Colonic mucosa (tissue), 4 donors: Measurements from ENCODE around the gene STK32B. TPM values are rescaled to one million over a fixed set of nuclear protein-coding genes. Genes with fewer than 3 reads are reported as not detected.

Experiments
- DNase-seq: peaks from one replicate; pipeline ENCODE4 v3.0.0-alpha.2; 2020
- H3K27ac ChIP-seq: fragments of 200-600 bp; one replicate; pipeline ENCODE4 v1.8.0; 2021
- H3K27me3 ChIP-seq: fragments of 200-600 bp; one replicate; pipeline ENCODE4 v1.8.0; 2021
- H3K36me3 ChIP-seq: fragments of 200-600 bp; one replicate; pipeline ENCODE4 v1.8.0; 2021
- H3K4me1 ChIP-seq: fragments of 200-600 bp; one replicate; pipeline ENCODE4 v1.8.0; 2021; ENCODE audit warnings: mild to moderate bottlenecking
- H3K4me3 ChIP-seq: fragments of 200-600 bp; one replicate; pipeline ENCODE4 v1.8.0; 2021
- H3K9ac ChIP-seq, 2 donors: one replicate each; pipeline ENCODE4 v1.7.0; 2013; ENCODE audit warnings: control low read depth in 2 of 2, low read depth in 2 of 2, low read length in 2 of 2
- H3K9me3 ChIP-seq: fragments of 200-600 bp; one replicate; pipeline ENCODE4 v1.8.0; 2021
- intact Hi-C: fragments of 100-400 bp; cut with DNase I; formaldehyde crosslinking; loops from one replicate; pipeline ENCODE4 v1.14.1; 2022
- total RNA-seq, 2 donors: library from RNA; stranded (reverse); fragmentation: NEBNext Ultra II Directional in 1 of 2; extraction: Animal tissue kit (Norgen Biotek cat#: 25700) in 1 of 2; gene quantifications; one replicate each; pipeline ENCODE4 v1.2.1, GENCODE V29; 2021
- TF ChIP-seq, protein P1 (sequence below): fragments of 200-600 bp; IDR thresholded peaks from one replicate; pipeline ENCODE4 v1.8.0; 2022; ENCODE audit warnings: antibody characterized with exemption, mild to moderate bottlenecking
- donor health status: healthy.
- donor health status: DM: no; HTN: no; CAD: no.
- donor health status: DM: no; HTN: no; CAD: no.

The STK32B gene
- total RNA-seq, 2 donors from 2014 or later = 0.64 to 0.82 TPM

- H3K4me3 ChIP-seq = no peak overlapping the region
- H3K27ac ChIP-seq = no peak overlapping the region
- H3K9ac ChIP-seq = no peak overlapping the region
- intact Hi-C loops = no loop called here
- H3K9me3 ChIP-seq = no peaks in the 10 kb centered on the region
- no peaks in the 10 kb centered on the region for H3K27me3 ChIP-seq
- DNase-seq = no peak
- TF ChIP-seq, protein P1, sequence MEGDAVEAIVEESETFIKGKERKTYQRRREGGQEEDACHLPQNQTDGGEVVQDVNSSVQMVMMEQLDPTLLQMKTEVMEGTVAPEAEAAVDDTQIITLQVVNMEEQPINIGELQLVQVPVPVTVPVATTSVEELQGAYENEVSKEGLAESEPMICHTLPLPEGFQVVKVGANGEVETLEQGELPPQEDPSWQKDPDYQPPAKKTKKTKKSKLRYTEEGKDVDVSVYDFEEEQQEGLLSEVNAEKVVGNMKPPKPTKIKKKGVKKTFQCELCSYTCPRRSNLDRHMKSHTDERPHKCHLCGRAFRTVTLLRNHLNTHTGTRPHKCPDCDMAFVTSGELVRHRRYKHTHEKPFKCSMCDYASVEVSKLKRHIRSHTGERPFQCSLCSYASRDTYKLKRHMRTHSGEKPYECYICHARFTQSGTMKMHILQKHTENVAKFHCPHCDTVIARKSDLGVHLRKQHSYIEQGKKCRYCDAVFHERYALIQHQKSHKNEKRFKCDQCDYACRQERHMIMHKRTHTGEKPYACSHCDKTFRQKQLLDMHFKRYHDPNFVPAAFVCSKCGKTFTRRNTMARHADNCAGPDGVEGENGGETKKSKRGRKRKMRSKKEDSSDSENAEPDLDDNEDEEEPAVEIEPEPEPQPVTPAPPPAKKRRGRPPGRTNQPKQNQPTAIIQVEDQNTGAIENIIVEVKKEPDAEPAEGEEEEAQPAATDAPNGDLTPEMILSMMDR = no peak
- H3K36me3 ChIP-seq = no peaks in the 10 kb centered on the region
- no peaks in the 10 kb centered on the region for H3K4me1 ChIP-seq
Measured at GRCh38 chr4:5368426-5368825, 317.1 kb downstream of the STK32B start.

GRCh38 chr4:5370286-5370685, 319.0 kb downstream of the STK32B start:
- no peaks in the 10 kb centered on the region for H3K27me3 ChIP-seq
- no peak for DNase-seq
- TF ChIP-seq, protein P1 = no peak
- no peak overlapping the region for H3K4me3 ChIP-seq
- H3K9me3 ChIP-seq = no peaks in the 10 kb centered on the region
- no peaks in the 10 kb centered on the region for H3K36me3 ChIP-seq
- H3K27ac ChIP-seq = no peak overlapping the region
- no peak overlapping the region for H3K9ac ChIP-seq
- H3K4me1 ChIP-seq = no peaks in the 10 kb centered on the region
- intact Hi-C loops = no loop called here

DNA sequence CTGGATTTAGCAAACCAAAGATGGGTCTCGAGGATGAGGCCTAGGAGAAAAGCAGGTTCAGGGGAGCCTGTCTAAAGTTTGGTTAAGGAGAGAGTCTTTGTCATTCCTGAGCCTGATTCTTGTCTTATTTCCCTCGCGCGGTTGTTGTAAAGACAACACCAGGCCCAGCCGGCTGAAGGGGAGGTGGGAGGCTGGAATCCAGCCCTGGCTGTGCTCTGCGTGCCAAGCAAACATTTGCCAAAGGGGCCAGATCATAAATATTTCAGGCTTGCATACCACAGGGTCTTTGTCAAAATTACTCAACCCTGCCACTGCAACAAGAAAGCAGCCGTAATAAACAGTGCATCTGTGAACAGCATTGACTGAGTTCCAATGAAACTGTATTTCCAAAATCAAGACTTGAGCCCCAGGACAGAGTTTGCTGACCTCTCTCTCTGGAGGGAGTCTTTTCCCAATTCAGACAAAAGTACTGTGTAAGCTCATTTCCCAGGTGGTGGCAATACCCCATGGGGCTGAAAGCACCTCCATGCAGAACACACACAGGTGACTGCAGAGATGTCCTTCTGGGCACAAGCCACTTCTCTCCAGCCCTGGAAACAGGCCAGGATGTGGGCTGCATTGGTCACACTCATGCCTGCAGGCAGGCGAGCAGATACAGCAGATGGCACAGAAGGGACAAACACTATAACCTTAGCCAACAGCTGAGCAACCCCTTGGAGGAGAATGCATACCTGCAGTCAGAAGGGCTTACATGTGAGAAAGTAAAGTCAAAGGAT, 320.3 kb downstream of the STK32B start:
- Histone ChIP-seq H3K9me3 (no peaks in the 10 kb centered on the region), H3K9ac (no peak overlapping the region), H3K36me3 (no peaks in the 10 kb centered on the region), H3K27ac (no peak overlapping the region), H3K4me1 (no peaks in the 10 kb centered on the region), H3K4me3 (no peak overlapping the region), H3K27me3 (no peaks in the 10 kb centered on the region)
- no peak for DNase-seq
- TF ChIP-seq, protein P1 = no peak
- intact Hi-C loops = no loop called here

DNA sequence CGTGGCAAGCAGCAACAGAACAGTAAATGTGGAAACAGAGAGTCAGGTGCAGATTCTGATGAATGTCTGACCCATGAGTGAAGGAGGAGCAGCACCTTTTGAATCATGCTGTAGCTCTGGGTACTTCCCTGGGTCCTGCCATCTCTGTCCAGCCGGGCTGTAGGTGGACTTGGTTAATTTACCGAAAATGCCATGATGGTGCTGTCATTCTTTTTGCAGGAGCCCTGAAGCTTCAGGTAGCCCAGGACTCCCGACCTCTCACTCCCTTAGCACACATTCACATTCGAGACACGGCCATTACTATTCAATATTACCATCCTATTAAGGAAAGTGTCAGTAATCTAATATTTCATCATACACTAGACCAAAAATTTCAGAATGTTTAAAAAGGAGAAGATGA, 320.9 kb downstream of the STK32B start:
- no peaks in the 10 kb centered on the region for H3K27me3 ChIP-seq
- no peaks in the 10 kb centered on the region for H3K36me3 ChIP-seq
- H3K4me1 ChIP-seq = no peaks in the 10 kb centered on the region
- TF ChIP-seq, protein P1 = no peak
- DNase-seq = no peak
- H3K9ac ChIP-seq = no peak overlapping the region
- intact Hi-C loops = no loop called here
- H3K4me3 ChIP-seq = no peak overlapping the region
- no peak overlapping the region for H3K27ac ChIP-seq
- H3K9me3 ChIP-seq = no peaks in the 10 kb centered on the region

GRCh38 chr4:5373327-5373726, 322.0 kb downstream of the STK32B start:
- DNase-seq = no peak
- H3K4me1 ChIP-seq = no peaks in the 10 kb centered on the region
- TF ChIP-seq, protein P1 = no peak
- H3K4me3 ChIP-seq = no peak overlapping the region
- no peak overlapping the region for H3K9ac ChIP-seq
- H3K27ac ChIP-seq = no peak overlapping the region
- H3K27me3 ChIP-seq = no peaks in the 10 kb centered on the region
- intact Hi-C loops = no loop called here
- no peaks in the 10 kb centered on the region for H3K9me3 ChIP-seq
- no peaks in the 10 kb centered on the region for H3K36me3 ChIP-seq
